CD8-positive, alpha-beta memory T cell (primary cell): ENCODE results near the gene CBFA2T3. TPM values are rescaled to one million over a fixed set of nuclear protein-coding genes. Genes with fewer than 3 reads are reported as not detected.

ENCODE experiments used
- polyA plus RNA-seq: library from polyadenylated mRNA; unstranded; fragments of 300-500 nt; fragmentation: Illumina TruSeq; gene quantifications from one replicate; pipeline ENCODE4 v1.2.3, GENCODE V29; 2021
- total RNA-seq, 2 experiments: library from RNA; stranded (reverse); gene quantifications; one replicate each; pipeline ENCODE4 v1.2.3, GENCODE V29; 2021

Gene CBFA2T3
- total and polyA plus RNA-seq, 3 experiments from 2014 or later = 0.22 TPM; not detected in 2

Other genes with a start within 250 kb of the CBFA2T3 start
- 100 to 1,000 TPM; 215 to 230 TPM for gene PIEZO1, start 192.0 kb downstream of the CBFA2T3 start, total RNA-seq
- gene PIEZO1, start 192.0 kb downstream of the CBFA2T3 start, polyA plus RNA-seq = 58.4 TPM
- gene CDT1, start 173.4 kb downstream of the CBFA2T3 start, total RNA-seq = 100 to 1,000 TPM in 1 of 2 experiments, 10 to 100 TPM in 1; 97.6 to 106 TPM
- 0.26 TPM for gene CDT1, start 173.4 kb downstream of the CBFA2T3 start, polyA plus RNA-seq
- 100 to 1,000 TPM; 338 to 348 TPM for gene APRT, start 165.3 kb downstream of the CBFA2T3 start, total RNA-seq
- 490 TPM for gene APRT, start 165.3 kb downstream of the CBFA2T3 start, polyA plus RNA-seq
- 10 to 100 TPM; 19.2 to 22.5 TPM for gene GALNS, start 120.3 kb downstream of the CBFA2T3 start, total RNA-seq
- 13.0 TPM for gene GALNS, start 120.3 kb downstream of the CBFA2T3 start, polyA plus RNA-seq
- gene TRAPPC2L, start 120.1 kb downstream of the CBFA2T3 start, total RNA-seq = 100 to 1,000 TPM in 1 of 2 experiments, 10 to 100 TPM in 1; 90.0 to 104 TPM
- gene TRAPPC2L, start 120.1 kb downstream of the CBFA2T3 start, polyA plus RNA-seq = 106 TPM
- gene PABPN1L, start 110.5 kb downstream of the CBFA2T3 start, total RNA-seq = not detected
- gene PABPN1L, start 110.5 kb downstream of the CBFA2T3 start, polyA plus RNA-seq = not detected
- gene ACSF3, start 116.6 kb upstream of the CBFA2T3 start, total RNA-seq = 10 to 100 TPM; 43.6 to 43.9 TPM
- gene ACSF3, start 116.6 kb upstream of the CBFA2T3 start, polyA plus RNA-seq = 35.5 TPM
- not detected for gene CDH15, start 194.5 kb upstream of the CBFA2T3 start, total RNA-seq
- gene CDH15, start 194.5 kb upstream of the CBFA2T3 start, polyA plus RNA-seq = not detected
- gene SLC22A31, start 223.3 kb upstream of the CBFA2T3 start, total RNA-seq = not detected
- gene SLC22A31, start 223.3 kb upstream of the CBFA2T3 start, polyA plus RNA-seq = not detected
- gene ZNF778, start 240.5 kb upstream of the CBFA2T3 start, total RNA-seq = 10 to 100 TPM; 11.4 to 13.5 TPM
- gene ZNF778, start 240.5 kb upstream of the CBFA2T3 start, polyA plus RNA-seq = 4.1 TPM